ENCODE measurements around the gene IDH2.
A peak's percentile ranks its signal among the peaks of the same experiment; 100 is the strongest.

Gene IDH2

DNA sequence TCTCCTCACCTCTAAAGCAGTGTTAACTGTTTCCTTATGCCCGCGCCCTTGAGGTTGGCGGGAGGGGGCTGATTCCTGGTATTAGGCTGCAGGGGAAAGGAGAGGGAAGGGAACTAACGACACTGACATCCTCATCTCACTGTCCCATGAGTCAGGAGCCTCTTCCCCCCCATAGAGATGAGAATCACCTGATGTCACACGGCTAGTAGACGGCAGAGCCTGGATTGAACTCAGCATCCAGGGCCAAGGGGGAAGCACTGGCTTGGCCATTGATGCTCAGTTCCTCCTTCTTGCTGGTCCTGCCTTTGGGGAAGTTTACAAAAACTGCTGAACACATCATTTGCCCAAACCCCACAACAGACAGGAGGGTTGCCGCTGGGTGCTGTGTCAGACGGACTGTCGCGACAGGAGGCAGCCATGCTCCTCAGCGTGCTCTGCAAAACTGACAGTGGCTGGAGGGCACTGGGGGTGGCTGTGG, 38.5 kb downstream of the IDH2 start:
- DNase-seq (ENCODE audit: low read depth) = no peak

DNA sequence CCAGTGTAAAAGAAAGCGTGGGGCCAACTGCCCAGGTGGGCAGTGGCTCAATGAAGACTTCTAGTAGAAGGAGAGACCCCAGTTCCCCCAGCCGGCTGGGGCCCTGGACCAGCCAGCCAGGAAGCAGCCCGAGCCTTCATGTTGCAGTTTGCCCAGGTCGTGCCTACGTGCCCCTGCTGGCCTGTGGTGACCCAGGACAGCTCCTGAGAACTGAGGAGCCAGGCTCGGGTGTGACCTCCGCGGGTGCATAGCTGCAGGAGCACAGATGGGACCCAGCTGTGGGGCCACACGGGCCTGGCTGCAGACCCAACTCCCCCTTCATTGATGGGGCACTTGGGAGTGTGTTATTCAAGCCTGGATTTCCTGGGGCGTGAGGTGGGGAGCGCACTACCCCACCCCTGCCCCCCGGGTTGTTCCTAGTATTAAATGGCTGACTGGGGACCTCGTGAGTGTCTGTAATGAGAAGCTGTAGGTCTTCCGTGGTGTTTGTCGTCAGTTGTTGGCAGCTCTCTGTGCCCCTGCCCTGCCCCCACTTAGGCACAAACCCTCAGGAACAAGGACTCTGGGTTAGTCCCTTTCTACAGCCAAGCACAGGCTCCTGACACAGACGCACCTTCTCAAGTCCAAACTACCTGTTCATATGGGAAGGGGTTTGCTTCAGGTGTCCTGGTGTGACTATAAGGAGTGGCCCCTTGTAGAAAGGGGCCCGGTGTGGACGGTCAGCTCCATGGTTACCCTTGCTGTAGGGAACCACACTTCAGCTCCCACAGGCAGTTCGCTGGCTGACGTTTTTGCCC, 39.1 kb downstream of the IDH2 start:
- DNase-seq (ENCODE audit: low read depth) = no peak

DNA sequence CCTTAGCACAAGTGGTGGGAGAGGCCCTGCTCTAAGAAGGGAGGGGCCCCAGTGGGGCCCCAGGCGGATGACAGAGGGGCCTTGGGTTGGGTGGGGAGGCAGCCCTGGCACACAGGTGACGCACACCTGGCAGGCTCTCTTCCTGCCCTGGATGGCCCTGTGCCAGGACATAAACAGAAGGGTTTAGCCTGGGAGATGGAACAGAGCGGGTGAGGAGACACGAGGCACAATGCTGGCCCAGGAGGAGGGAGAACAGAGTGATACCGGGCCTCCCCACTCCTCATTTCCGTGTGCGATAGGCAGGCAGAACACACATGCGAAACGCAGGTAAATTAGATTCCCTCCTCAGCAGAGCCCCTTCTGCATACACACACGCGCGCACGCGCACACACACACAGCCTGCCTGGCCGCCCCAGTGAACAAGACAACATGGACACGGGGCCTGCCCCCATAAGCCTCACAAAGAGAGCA, 39.8 kb downstream of the IDH2 start:
- no peak for DNase-seq (ENCODE audit: low read depth)

GRCh38 chr15:90062023-90062442, 40.2 kb downstream of the IDH2 start:
- peak; percentile 24 for DNase-seq (ENCODE audit: low read depth)

- DNase-seq (ENCODE audit: low read depth) = no peak
Measured at GRCh38 chr15:90060797-90061196, 41.5 kb downstream of the IDH2 start.

- peak; percentile 31 for DNase-seq (ENCODE audit: low read depth)
Measured at GRCh38 chr15:90059208-90059985, 42.9 kb downstream of the IDH2 start.

DNA sequence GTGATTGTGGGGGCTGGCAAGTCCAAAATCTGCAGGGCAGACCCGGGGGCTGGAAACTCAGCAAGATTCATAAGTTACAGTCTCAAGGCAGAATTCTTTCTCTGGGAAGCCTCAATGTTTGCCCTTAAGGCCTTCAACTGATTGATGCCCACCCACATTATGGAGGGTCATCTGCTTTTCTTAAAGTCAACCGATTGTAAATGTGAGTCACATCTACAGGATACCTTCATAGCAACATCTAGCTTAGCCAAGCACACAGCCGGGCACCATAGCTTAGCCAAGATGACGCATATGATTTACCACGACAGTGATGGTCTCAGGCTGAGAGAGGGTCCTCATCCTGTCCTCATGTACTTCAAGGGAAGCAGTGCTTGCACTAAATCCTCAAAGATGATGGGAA, 43.5 kb downstream of the IDH2 start:
- DNase-seq (ENCODE audit: low read depth) = no peak

GRCh38 chr15:90058308-90058707, 44.0 kb downstream of the IDH2 start:
- DNase-seq (ENCODE audit: low read depth) = no peak

GRCh38 chr15:90056529-90056928, 45.7 kb downstream of the IDH2 start:
- no peak for DNase-seq (ENCODE audit: low read depth)

- no peak for DNase-seq (ENCODE audit: low read depth)
Measured at GRCh38 chr15:90055182-90055581, 47.1 kb downstream of the IDH2 start.

GRCh38 chr15:90054618-90055097, 47.6 kb downstream of the IDH2 start:
- no peak for DNase-seq (ENCODE audit: low read depth)

DNA sequence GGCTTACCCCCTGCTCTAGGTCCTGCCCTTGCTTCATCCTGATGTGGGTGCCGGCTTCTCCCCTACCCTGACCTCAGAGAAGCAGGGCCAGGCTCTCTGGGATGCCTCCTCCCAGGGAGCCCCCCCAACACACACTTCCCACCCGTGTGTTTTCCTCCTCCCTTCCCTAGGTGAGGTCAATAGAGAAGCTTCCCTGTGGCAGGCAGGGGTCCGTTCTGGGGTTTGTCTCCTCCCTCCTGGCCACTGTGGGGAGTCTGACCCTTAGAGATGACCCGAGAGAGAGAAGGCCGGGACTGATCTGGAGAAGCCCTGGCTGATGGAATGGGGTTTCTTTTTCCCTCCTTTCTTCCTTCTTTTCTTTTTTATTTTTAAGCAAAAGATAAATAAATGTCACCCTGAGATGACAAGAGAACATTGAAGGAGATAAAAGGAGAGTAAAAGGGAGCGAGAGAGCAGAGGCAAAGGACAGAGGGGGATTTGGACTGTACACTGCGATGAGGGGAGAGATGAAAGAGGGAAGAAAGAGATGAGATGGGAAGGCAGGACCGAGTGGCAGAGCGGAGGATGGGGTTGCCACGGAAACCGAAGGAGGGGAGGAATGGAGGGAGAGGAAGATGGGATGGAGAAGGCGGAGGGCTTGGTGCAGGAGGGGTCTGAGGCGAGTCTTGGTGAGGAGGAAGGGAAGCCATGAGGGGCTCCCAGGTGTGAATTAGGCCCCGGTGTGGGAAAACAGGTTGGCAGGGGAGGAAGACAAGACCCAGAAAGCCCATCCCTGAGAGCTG, 48.4 kb downstream of the IDH2 start:
- no peak for DNase-seq (ENCODE audit: low read depth)

- DNase-seq (ENCODE audit: low read depth) = no peak
Measured at GRCh38 chr15:90051874-90052273, 50.4 kb downstream of the IDH2 start.

DNA sequence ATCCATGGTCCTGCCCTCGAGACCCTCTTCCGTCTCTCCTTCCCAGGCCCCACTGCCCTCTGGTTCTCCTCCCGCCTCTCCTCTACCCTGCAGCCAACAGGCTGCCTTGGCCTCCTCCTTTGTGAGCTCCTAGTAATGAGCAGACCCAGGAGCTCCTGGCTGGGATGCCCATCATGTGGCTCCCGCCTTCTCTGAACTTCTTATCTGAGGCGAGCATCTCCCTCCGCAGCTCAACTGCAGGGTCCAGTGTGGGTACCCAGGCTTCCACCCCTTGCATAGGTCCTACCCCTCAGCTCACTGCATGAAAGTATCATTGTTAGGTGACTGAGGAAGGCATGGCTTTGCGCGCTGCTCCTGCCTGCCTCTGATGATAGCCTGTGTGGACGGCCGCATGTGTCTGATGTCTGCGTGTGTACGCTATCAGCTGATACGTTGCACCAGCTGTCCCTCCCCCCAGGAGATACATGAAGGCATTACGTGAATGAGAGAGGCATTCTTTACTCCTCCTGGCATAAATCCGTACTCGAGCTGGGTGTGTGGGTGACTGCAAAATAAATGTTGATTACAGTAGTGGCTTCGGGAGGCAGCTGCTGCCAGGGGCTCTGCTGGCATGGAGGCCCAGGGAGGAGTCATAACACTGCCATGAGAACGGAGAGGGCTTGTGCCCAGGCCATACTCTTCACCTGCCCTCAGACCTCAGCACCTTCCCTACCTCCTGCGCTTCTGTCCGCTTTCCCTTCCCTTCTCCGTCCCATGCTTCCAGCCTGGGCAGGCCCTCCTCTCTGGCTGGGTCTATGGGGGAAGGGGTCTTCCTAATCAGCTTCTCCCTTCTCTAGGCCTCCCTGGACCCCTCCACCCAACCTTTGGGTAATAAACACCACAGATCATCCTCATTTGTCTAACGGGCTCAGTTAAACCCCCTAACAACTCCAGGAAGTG, 52.3 kb downstream of the IDH2 start:
- no peak for DNase-seq (ENCODE audit: low read depth)

- DNase-seq (ENCODE audit: low read depth) = no peak
Measured at GRCh38 chr15:90049030-90049429, 53.2 kb downstream of the IDH2 start.

DNA sequence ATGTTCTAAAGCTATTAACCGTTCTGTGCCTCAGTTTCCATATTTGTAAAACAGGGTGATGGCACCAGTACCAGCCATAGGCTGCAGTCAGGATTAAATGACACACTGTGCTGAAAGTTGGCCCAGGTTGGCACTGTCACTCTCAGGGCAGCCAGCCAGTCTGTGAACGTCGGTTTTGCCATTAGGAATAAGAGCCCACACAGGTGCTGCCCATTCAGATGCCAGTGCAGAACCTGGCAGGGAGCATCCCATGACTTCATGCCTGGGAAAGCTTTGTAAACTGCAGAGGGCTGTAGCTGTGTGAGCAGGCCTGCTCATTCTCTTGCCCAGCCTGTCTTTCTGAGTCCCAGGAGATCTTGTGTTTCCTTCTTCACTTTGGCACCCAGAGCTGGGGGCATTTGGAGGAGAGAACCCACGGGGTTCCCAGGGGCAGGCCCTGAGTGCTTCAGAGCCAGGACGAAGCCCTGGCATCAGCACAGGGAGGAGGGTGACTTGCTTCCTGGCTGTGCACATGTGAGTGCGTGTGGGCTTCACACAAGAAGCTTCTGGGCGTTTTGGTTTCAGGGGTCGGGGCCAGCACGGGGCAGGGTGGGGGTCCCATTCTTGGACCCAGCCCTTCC, 54.2 kb downstream of the IDH2 start:
- DNase-seq (ENCODE audit: low read depth) = no peak

DNA sequence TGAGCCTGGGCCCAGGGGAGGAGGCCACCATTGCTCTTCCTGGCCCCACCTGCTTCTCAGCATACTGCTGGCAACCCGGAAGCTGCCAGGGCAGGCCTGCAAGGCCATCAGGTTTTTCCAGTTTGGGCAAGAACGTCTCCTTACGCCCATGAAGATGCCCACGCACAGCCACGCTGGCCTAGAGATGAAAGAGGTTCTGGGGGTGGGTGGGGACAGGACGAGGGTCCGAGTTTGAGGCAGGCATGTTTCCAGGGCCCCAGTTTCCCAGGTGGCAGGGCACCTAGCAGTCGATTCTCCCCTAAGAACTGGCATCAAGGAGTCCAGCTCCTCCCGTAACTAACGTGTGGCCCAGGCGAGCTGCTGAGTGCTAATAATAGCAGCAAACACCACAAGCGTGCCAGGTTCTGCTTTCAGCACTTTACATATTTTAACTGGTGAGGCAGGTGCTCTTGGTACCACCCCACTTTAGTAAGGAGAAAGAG, 55.3 kb downstream of the IDH2 start:
- DNase-seq (ENCODE audit: low read depth) = no peak

DNA sequence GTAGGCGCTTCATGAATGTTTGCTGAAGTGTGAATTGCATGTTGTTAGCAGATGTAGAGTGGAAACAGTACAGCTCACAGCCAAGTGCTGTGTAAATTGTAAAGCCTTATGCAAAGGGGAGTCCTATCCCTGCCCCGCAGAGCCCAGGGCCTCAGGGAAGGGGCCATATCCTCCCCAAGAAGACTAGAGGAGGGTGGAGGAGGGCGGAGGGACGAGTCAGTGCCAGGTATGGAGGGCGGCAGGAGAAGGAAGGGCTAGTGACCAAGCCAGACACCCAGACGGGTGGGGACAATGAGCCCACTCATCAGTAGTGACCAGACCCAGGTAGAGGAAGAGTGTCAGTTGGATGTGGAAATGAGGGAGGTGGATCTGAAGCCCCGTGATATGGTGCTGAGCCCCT, 56.0 kb downstream of the IDH2 start:
- DNase-seq (ENCODE audit: low read depth) = no peak

DNA sequence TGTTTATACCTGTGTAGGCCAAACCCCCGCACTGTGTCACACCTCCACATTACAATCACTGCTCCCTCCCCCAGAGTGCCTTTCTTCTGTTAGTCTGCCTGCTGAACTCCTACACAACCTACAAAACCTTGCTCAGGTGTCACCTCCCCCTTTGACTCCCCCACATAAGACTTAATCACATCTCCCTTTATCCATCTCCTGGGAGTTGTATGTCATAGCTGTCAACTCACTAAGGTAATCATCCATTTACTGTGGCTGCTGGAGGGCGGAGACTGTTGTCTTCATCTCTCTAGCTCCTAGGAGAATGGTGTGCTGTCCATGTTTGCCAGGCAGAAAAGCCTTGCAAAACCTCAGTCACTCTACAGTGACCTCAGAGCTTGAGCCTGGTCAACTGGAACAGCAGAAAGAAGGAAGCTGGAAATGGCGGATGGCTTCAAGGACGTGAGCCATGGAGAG, 57.3 kb downstream of the IDH2 start:
- no peak for DNase-seq (ENCODE audit: low read depth)

DNA sequence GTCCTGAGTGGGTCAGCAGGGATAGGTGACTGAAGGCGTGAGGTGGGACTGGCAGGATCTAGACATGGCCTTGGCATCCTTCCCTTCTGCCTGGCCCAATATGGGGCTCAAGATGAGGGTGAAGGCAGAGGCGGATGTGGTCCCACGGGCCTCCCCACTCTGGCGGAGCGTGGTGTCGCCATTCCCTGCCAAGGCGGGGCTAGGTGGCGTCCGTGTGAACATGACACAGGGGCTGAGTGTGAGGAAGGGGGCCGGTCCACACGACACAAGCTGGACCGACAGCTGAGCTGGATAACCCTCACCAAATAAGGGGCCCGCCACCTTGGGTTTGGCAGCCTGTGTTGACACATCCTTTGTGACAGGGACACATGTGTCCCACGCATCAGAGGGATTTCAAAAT, 58.1 kb downstream of the IDH2 start:
- no peak for DNase-seq (ENCODE audit: low read depth)

Data from stimulated activated CD4-positive, alpha-beta T cell treated with anti-CD3 and anti-CD28 coated beads, Interleukin-2, amount 100 ng/mL, for 4 hours (primary cell).